H1 (cell line): ENCODE data around the gene TNKS2. TPM values are rescaled to one million over a fixed set of nuclear protein-coding genes. Genes with fewer than 3 reads are reported as not detected.

Source experiments
- CTCF ChIA-PET: fragments of 300-600 bp; sonication (Branson Sonifier 250); formaldehyde crosslinking; loops from one replicate; lab custom pipeline; 2021; ENCODE audit not compliant: partially characterized antibody; lab: Charles Lee
- POLR2A ChIA-PET: fragments of 300-600 bp; sonication (Branson Sonifier 250); formaldehyde crosslinking; loops from one replicate; lab custom pipeline; 2021; ENCODE audit warnings: inconsistent platforms; ENCODE audit not compliant: partially characterized antibody; lab: Charles Lee
- DNase-seq, 2 experiments: peaks; one replicate each; pipeline versions ENCODE4 v3.0.0 to v3.0.0-alpha.2; 2010 to 2022; ENCODE audit warnings: low spot score in 2 of 2, low read depth in 1 of 2, mixed read lengths in 1 of 2
- FAIRE-seq: peaks from 2 replicates; lab custom pipeline; 2011; peaks lifted over from hg19 to GRCh38; lab: Jason Lieb, UNC
- H2AFZ ChIP-seq: 2 replicates; pipeline ENCODE4 v1.8.1; 2012; ENCODE audit warnings: low read length, inconsistent platforms
- H2AK5ac ChIP-seq: 2 replicates; pipeline ENCODE4 v1.6.1; 2013; ENCODE audit warnings: low read depth, low read length
- H2BK120ac ChIP-seq: replicated peaks from 2 replicates; pipeline ENCODE3; 2013; ENCODE audit warnings: low read depth, low read length, inconsistent platforms
- H2BK12ac ChIP-seq: 2 replicates; pipeline ENCODE4 v1.6.1; 2013; ENCODE audit warnings: low read depth, low read length
- H2BK15ac ChIP-seq: 2 replicates; pipeline ENCODE4 v1.6.1; 2013; ENCODE audit warnings: low read length
- H2BK20ac ChIP-seq: 2 replicates; pipeline ENCODE4 v1.6.1; 2013; ENCODE audit warnings: low read length
- H2BK5ac ChIP-seq: 2 replicates; pipeline ENCODE4 v1.6.1; 2013; ENCODE audit warnings: low read depth, low read length
- H3K14ac ChIP-seq: 2 replicates; pipeline ENCODE4 v1.6.1; 2013; ENCODE audit warnings: inconsistent platforms; ENCODE audit not compliant: insufficient read length
- H3K18ac ChIP-seq: 2 replicates; pipeline ENCODE4 v1.6.1; 2013; ENCODE audit warnings: low read length; ENCODE audit errors: extremely low read depth
- H3K23ac ChIP-seq: 2 replicates; pipeline ENCODE4 v1.6.1; 2013; ENCODE audit warnings: inconsistent platforms; ENCODE audit not compliant: insufficient read length
- H3K23me2 ChIP-seq: 2 replicates; pipeline ENCODE4 v1.6.1; 2013; ENCODE audit warnings: low read depth, low read length
- H3K27ac ChIP-seq: 2 replicates; pipeline ENCODE4 v1.6.1; 2011; ENCODE audit warnings: low read depth, low read length, inconsistent platforms
- H3K27me3 ChIP-seq, 4 experiments: replicated peaks in 1 of 4; 1 replicate in 1 of 4; 2 replicates in 3 of 4; pipeline versions ENCODE4 v1.6.1 to v1.8.1; 2011 to 2013; ENCODE audit warnings: low read length in 3 of 4, mild to moderate bottlenecking in 3 of 4, inconsistent platforms in 2 of 4, mixed read lengths in 2 of 4, moderate library complexity in 1 of 4; ENCODE audit not compliant: control insufficient read depth in 3 of 4, insufficient read depth in 3 of 4; ENCODE audit errors: extremely low read depth in 1 of 4
- H3K36me3 ChIP-seq, 4 experiments: 2 replicates each; pipeline versions ENCODE4 v1.6.1 to v1.8.1; 2011 to 2013; ENCODE audit warnings: mild to moderate bottlenecking in 4 of 4, low read length in 3 of 4, moderate library complexity in 2 of 4, control low read depth in 1 of 4, inconsistent platforms in 1 of 4; ENCODE audit not compliant: insufficient read depth in 4 of 4, control insufficient read depth in 2 of 4
- H3K4ac ChIP-seq: replicated peaks from 2 replicates; pipeline ENCODE3; 2013; ENCODE audit warnings: low read length, low read depth, mixed read lengths, inconsistent platforms; ENCODE audit not compliant: insufficient read length
- H3K4me1 ChIP-seq, 4 experiments: replicated peaks in 1 of 4; 1 replicate in 1 of 4; 2 replicates in 3 of 4; pipeline versions ENCODE4 v1.6.1 to v1.8.1; 2011 to 2013; ENCODE audit warnings: low read length in 3 of 4, inconsistent platforms in 2 of 4, mixed read lengths in 1 of 4; ENCODE audit not compliant: insufficient read depth in 4 of 4, control insufficient read depth in 3 of 4
- H3K4me2 ChIP-seq, 2 experiments: 2 replicates each; pipeline versions ENCODE4 v1.6.1 to v1.8.1; 2011 to 2013; ENCODE audit warnings: low read depth in 2 of 2, low read length in 2 of 2, control low read depth in 1 of 2, inconsistent platforms in 1 of 2, mild to moderate bottlenecking in 1 of 2; ENCODE audit not compliant: insufficient read depth in 1 of 2
- H3K4me3 ChIP-seq, 4 experiments: fragments of 200-600, 300-600 bp in 1 of 4; sonication (generic), shearing (Covaris generic), sonication (Bioruptor Twin) in 1 of 4; 2 replicates each; pipeline versions ENCODE4 v1.5.1 to v1.8.1; 2011 to 2016; ENCODE audit warnings: low read length in 4 of 4, low read depth in 3 of 4, control low read depth in 2 of 4, inconsistent platforms in 2 of 4, mild to moderate bottlenecking in 2 of 4, mixed read lengths in 1 of 4, moderate library complexity in 1 of 4; ENCODE audit not compliant: insufficient read depth in 2 of 4; ENCODE audit errors: extremely low read depth in 1 of 4
- H3K56ac ChIP-seq: replicated peaks from 2 replicates; pipeline ENCODE3; 2013; ENCODE audit warnings: low read depth, mild to moderate bottlenecking, mixed read lengths, low read length, inconsistent platforms; ENCODE audit not compliant: insufficient read length
- H3K79me1 ChIP-seq: 2 replicates; pipeline ENCODE4 v1.6.1; 2013; ENCODE audit warnings: low read depth, low read length, control low read depth
- H3K79me2 ChIP-seq, 2 experiments: 2 replicates each; pipeline versions ENCODE4 v1.6.1 to v1.8.1; 2012 to 2013; ENCODE audit warnings: low read length in 2 of 2, mild to moderate bottlenecking in 2 of 2, inconsistent platforms in 1 of 2; ENCODE audit not compliant: insufficient read depth in 2 of 2, control insufficient read depth in 1 of 2
- H3K9ac ChIP-seq, 4 experiments: replicated peaks in 1 of 4; 1 replicate in 1 of 4; 2 replicates in 3 of 4; pipeline versions ENCODE4 v1.6.1 to v1.8.1; 2011 to 2013; ENCODE audit warnings: low read depth in 3 of 4, low read length in 3 of 4, control low read depth in 2 of 4, mild to moderate bottlenecking in 2 of 4, moderate library complexity in 2 of 4, inconsistent platforms in 1 of 4; ENCODE audit errors: extremely low read depth in 1 of 4
- H3K9me3 ChIP-seq, 2 experiments: 2 replicates each; pipeline versions ENCODE4 v1.6.1 to v1.8.1; 2012 to 2013; ENCODE audit warnings: mild to moderate bottlenecking in 2 of 2, moderate library complexity in 2 of 2, control low read depth in 1 of 2, inconsistent platforms in 1 of 2, low read depth in 1 of 2, low read length in 1 of 2, mixed read lengths in 1 of 2; ENCODE audit not compliant: insufficient read depth in 2 of 2
- H4K20me1 ChIP-seq, 2 experiments: replicated peaks in 1 of 2; 2 replicates each; pipeline versions ENCODE3 to v1.8.1; 2011 to 2013; ENCODE audit warnings: inconsistent platforms in 2 of 2, low read length in 2 of 2, mild to moderate bottlenecking in 1 of 2; ENCODE audit not compliant: insufficient read depth in 2 of 2, control insufficient read depth in 1 of 2
- H4K5ac ChIP-seq: 2 replicates; pipeline ENCODE4 v1.6.1; 2013; ENCODE audit warnings: low read length, low read depth, mixed read lengths, inconsistent platforms; ENCODE audit not compliant: insufficient read length
- H4K8ac ChIP-seq: 2 replicates; pipeline ENCODE4 v1.8.0; 2013; ENCODE audit warnings: mild to moderate bottlenecking, moderate library complexity, low read length, inconsistent platforms; ENCODE audit not compliant: insufficient read depth; ENCODE audit errors: extremely low read depth
- H4K91ac ChIP-seq: replicated peaks from 2 replicates; pipeline ENCODE3; 2013; ENCODE audit warnings: low read length, mixed read lengths, inconsistent platforms; ENCODE audit not compliant: insufficient read length
- BACH1 ChIP-seq: IDR thresholded peaks from 2 replicates; pipeline ENCODE4 v1.6.1; 2012; ENCODE audit warnings: low read length, improper control_type of control experiment
- JUN ChIP-seq: IDR thresholded peaks from 2 replicates; pipeline ENCODE4 v1.6.1; 2011; ENCODE audit warnings: low read depth, mild to moderate bottlenecking, improper control_type of control experiment, low read length
- JUND ChIP-seq: IDR thresholded peaks from 2 replicates; pipeline ENCODE4 v1.6.1; 2011; ENCODE audit warnings: mild to moderate bottlenecking, improper control_type of control experiment, low read length
- KDM4A ChIP-seq: IDR thresholded peaks from one replicate; pipeline ENCODE4 v1.7.1; 2012; ENCODE audit warnings: low read depth, mild to moderate bottlenecking, moderate library complexity, low read length, inconsistent platforms; ENCODE audit not compliant: severe bottlenecking
- POLR2AphosphoS5 ChIP-seq: IDR thresholded peaks from 2 replicates; pipeline ENCODE4 v1.6.1; 2011; ENCODE audit warnings: low read depth, low read length
- SIX5 ChIP-seq: IDR thresholded peaks from 2 replicates; pipeline ENCODE4 v1.6.1; 2011; ENCODE audit warnings: mild to moderate bottlenecking, low read depth, low read length
- TAF1 ChIP-seq: IDR thresholded peaks from 2 replicates; pipeline ENCODE4 v1.6.1; 2011; ENCODE audit warnings: mild to moderate bottlenecking, low read depth, low read length
- WGBS, 2 experiments: shearing (Covaris generic) in 1 of 2; methylation state at CpG; one replicate each; pipeline versions ENCODE4 v1.1.6 to v1.1.7; 2013 to 2015; ENCODE audit warnings: low lambda C conversion rate in 2 of 2, mixed read lengths in 2 of 2, inconsistent platforms in 1 of 2, low coverage in 1 of 2, missing lambda C conversion rate in 1 of 2; ENCODE audit not compliant: insufficient replicate concordance in 2 of 2, insufficient coverage in 1 of 2, insufficient read length in 1 of 2; ENCODE audit errors: extremely low coverage in 1 of 2, missing lambda C conversion rate in 1 of 2; 5-methylcytosine and 5-hydroxymethylcytosine counted together
- polyA plus RNA-seq, 7 experiments: library from polyadenylated mRNA; depleted of rRNA in 3 of 7; stranded (reverse) in 5 of 7; unstranded in 2 of 7; fragments of >200 nt in 5 of 7; fragments of 200-250 nt in 2 of 7; gene quantifications; 1 replicate in 5 of 7; 2 replicates in 1 of 7; 4 replicates in 1 of 7; pipeline versions ENCODE4 v1.2.1 to v1.2.3, GENCODE V29; 2011 to 2013; ENCODE audit warnings: missing spikeins in 2 of 7, mixed read lengths in 2 of 7
- total RNA-seq: library from RNA; stranded (reverse); fragmentation: NEBNext Ultra II Directional; extraction: Animal tissue kit (Norgen Biotek cat#: 25700); gene quantifications from 2 replicates; pipeline ENCODE4 v1.2.1, GENCODE V29; 2021

TNKS2 gene
- total and polyA plus RNA-seq, 2 of the 8 experiments (the other 6 are each of a cell fraction or from before 2014, with no cell fraction given), result 23.3 to 73.6 TPM

DNA sequence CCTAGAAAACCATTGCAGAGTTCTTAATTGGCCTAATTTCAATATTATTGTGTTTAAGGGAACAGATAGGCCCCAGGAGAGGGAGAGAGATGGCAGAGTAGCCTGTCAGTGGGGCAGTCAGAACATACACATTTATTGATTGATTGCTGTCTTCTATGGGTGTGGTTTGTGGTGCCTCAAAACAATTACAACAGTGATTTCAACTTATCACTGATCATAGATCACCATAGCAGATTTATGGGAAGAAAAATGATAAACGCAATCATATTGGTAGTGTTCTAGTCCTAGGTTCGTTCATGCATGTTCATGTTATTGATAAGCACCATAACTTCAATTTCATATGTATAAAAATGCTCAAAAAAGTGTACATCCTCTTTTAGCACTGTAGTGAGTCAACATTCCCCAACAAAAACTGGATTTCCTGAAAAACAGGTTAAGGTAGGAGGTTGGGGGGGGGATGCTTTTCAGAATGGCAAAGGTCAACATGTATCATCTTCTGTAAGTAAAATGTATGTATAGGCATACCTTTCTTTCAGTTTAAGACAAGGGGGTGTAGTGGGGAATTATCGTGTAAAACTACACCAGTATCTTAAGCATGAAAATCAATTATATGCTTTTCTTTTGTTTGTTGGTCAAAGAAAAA, 1.1 kb upstream of the TNKS2 start:
- ChIA-PET CTCF (interaction anchor here (0.9 to 1.8 kb wide), 4 partner anchors 9 to 112 kb away, joined by 3 to 6 read pairs (median 4); partner anchors contain the start of gene FGFBP3), POLR2A (interaction anchor here (1.0 to 1.7 kb wide), 8 partner anchors 10 to 127 kb away, joined by 3 to 8 read pairs (median 6); partner anchors contain the start of gene BTAF1)
- H3K18ac ChIP-seq, result no peak overlapping the region; the same call in 1 of the 2 replicates
- no peaks in the 10 kb centered on the region for H3K9me3 ChIP-seq
- H3K4ac ChIP-seq, result no peak overlapping the region
- peak overlapping the region; percentile 92; the same call in 1 of the 2 replicates for H3K27ac ChIP-seq
- H3K79me1 ChIP-seq, result no peaks in the 10 kb centered on the region
- no peak for FAIRE-seq
- H3K14ac ChIP-seq, result no peak overlapping the region
- H2AFZ ChIP-seq, result no peak overlapping the region
- H2BK15ac ChIP-seq, result no peak overlapping the region
- no peak overlapping the region for H3K56ac ChIP-seq
- H2AK5ac ChIP-seq, result no peak overlapping the region
- H3K36me3 ChIP-seq, result peaks cover 0 to 4% (median 0%) of the 10 kb centered on the region in 4 experiments; a peak in 3 of 8 replicates
- no peaks in the 10 kb centered on the region for H3K27me3 ChIP-seq
- H4K8ac ChIP-seq, result no peak overlapping the region
- H4K91ac ChIP-seq, result no peak overlapping the region
- peaks cover 12 to 48% of the 10 kb centered on the region in 2 experiments for H3K79me2 ChIP-seq
- H4K5ac ChIP-seq, result peak overlapping the region; percentile 55
- no peak for DNase-seq
- H4K20me1 ChIP-seq, result peaks cover 4 to 5% of the 10 kb centered on the region in 2 experiments
- H2BK120ac ChIP-seq, result no peak overlapping the region
- H2BK12ac ChIP-seq, result no peak overlapping the region
- 67% methylated on average over 3 of the region's 3 CpGs; no CpG with 5 or more reads in 1 of the 2 experiments for WGBS, 2 experiments
- peaks cover 2 to 13% (median 8%) of the 10 kb centered on the region in 4 experiments for H3K4me1 ChIP-seq
- peak overlapping the region in 3 of 4 experiments; percentile 2 to 96 (median 89); a peak in 5 of 7 replicates for H3K9ac ChIP-seq
- peaks cover 6% of the 10 kb centered on the region for H3K23me2 ChIP-seq
- H3K4me2 ChIP-seq, result peak overlapping the region; percentile 71 to 85
- H2BK20ac ChIP-seq, result no peak overlapping the region
- peak overlapping the region; percentile 7 to 96 (median 82); a peak in 7 of 8 replicates for H3K4me3 ChIP-seq
- no peak overlapping the region for H2BK5ac ChIP-seq
- H3K23ac ChIP-seq, result no peak overlapping the region
- TF ChIP-seq JUN (no peak), BACH1 (no peak), POLR2AphosphoS5 (no peak), JUND (no peak), TAF1 (no peak), SIX5 (no peak), KDM4A (no peak)
